ENCODE measurements around the gene CLIP4.

DNA sequence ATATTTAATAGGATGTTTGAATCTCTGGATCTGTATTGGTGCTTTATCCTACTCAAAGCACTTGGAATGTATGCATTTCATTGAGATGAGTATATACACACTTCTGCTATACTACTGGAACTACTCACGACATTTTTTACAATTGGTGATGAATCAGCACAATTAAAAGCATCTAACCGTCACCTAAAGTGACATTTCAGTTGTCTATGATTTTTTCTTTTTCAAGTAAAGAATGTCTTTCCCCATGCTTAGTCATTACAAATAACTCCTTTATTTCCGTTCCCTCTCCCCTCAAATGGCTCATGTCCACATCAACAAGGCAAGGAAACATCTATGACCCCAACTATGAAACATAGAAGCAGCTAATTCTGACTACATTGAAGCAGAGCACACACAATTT is 77.3 kb downstream of the CLIP4 start:
- TF ChIP-seq GATA2 (IDR thresholded peaks at IDR 0.05; ENCODE audit: low read depth, low read length) (no peak), GATA3 (IDR thresholded peaks at IDR 0.05; ENCODE audit: low read depth, low read length) (no peak)

Data from SH-SY5Y (cell line).